ENCODE measurements around the gene ROS1. TPM values are rescaled to one million over a fixed set of nuclear protein-coding genes. Genes with fewer than 3 reads are reported as not detected.

The ROS1 gene
- total and polyA plus RNA-seq, 2 donors (not counting 3 experiments of a cell fraction or from before 2014, with no cell fraction given), result not detected

DNA sequence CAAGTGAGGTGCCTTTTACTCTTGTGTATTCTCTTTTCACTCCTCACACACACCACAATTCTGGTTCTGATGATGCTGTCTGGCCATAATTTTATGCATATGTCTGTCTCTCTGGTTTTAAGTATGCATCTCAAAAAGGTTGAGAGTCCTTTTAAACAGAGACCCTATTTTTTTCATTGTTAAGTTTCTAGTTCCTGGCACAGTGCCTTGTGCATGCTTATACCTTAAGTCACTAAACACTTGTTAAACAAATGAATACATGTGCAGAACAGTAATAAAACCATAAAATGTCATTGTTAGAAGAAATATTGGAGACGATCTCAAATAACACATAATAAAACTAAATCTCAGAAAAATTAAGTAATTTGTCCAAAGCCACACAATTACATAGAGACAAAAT lies 7.9 kb downstream of the ROS1 start:
- Histone ChIP-seq H3K36me3 (ENCODE audit: control insufficient read depth in 2 of 2, extremely low read depth in 1 of 2, insufficient read depth in 2 of 2, low read length in 2 of 2) (no peaks in the 10 kb centered on the region), H3K9ac (replicated peaks; ENCODE audit: extremely low read depth, insufficient read depth, low read length) (no peak overlapping the region), H3K4me3 (replicated peaks in 1 of 3; ENCODE audit: insufficient read depth in 1 of 3, low read depth in 1 of 3, low read length in 3 of 3) (no peak overlapping the region), H3K9me1 (replicated peaks; ENCODE audit: control insufficient read depth, extremely low read depth, insufficient read depth, low read length) (no peaks in the 10 kb centered on the region), H2AFZ (ENCODE audit: low read depth, low read length) (no peak overlapping the region), H3K27me3 (ENCODE audit: control insufficient read depth in 2 of 2, insufficient read depth in 2 of 2, low read length in 2 of 2) (peaks cover 0 to 7% of the 10 kb centered on the region in 2 experiments), H3K4me1 (ENCODE audit: control insufficient read depth, extremely low read depth, insufficient read depth, low read length) (no peaks in the 10 kb centered on the region), H3K4me2 (ENCODE audit: insufficient read depth, low read length) (no peak overlapping the region), H3K9me3 (replicated peaks; ENCODE audit: control insufficient read depth, insufficient read depth, low read length) (no peaks in the 10 kb centered on the region), H3K27ac (ENCODE audit: insufficient read depth, low read depth, low read length) (no peak overlapping the region), H3K79me2 (ENCODE audit: control insufficient read depth, insufficient read depth, low read length) (no peaks in the 10 kb centered on the region), H4K20me1 (replicated peaks; ENCODE audit: control insufficient read depth, extremely low read depth, insufficient read depth, low read length) (no peaks in the 10 kb centered on the region)
- ChIA-PET CTCF (no interaction called here), POLR2A (no interaction called here)
- no peak for TF ChIP-seq EZH2 (IDR thresholded peaks at IDR 0.05; ENCODE audit: borderline replicate concordance, low read depth, low read length, severe bottlenecking)
- TF ChIP-seq, protein P1, sequence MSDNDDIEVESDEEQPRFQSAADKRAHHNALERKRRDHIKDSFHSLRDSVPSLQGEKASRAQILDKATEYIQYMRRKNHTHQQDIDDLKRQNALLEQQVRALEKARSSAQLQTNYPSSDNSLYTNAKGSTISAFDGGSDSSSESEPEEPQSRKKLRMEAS (IDR thresholded peaks at IDR 0.05; ENCODE audit: insufficient read depth, insufficient read length), result no peak
- TF ChIP-seq MYC (IDR thresholded peaks at IDR 0.05; ENCODE audit: low read depth, low read length), result no peak
- TF ChIP-seq, protein P2, sequence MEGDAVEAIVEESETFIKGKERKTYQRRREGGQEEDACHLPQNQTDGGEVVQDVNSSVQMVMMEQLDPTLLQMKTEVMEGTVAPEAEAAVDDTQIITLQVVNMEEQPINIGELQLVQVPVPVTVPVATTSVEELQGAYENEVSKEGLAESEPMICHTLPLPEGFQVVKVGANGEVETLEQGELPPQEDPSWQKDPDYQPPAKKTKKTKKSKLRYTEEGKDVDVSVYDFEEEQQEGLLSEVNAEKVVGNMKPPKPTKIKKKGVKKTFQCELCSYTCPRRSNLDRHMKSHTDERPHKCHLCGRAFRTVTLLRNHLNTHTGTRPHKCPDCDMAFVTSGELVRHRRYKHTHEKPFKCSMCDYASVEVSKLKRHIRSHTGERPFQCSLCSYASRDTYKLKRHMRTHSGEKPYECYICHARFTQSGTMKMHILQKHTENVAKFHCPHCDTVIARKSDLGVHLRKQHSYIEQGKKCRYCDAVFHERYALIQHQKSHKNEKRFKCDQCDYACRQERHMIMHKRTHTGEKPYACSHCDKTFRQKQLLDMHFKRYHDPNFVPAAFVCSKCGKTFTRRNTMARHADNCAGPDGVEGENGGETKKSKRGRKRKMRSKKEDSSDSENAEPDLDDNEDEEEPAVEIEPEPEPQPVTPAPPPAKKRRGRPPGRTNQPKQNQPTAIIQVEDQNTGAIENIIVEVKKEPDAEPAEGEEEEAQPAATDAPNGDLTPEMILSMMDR (IDR thresholded peaks at IDR 0.05; ENCODE audit: extremely low read depth in 1 of 2, insufficient read depth in 1 of 2, low read depth in 1 of 2, low read length in 2 of 2), result no peak
- TF ChIP-seq POLR2AphosphoS5 (IDR thresholded peaks at IDR 0.05; ENCODE audit: insufficient read depth, low read depth, low read length), result no peak
- TF ChIP-seq JUN (IDR thresholded peaks at IDR 0.05; ENCODE audit: borderline replicate concordance, insufficient read depth, insufficient read length, low read depth), result no peak
- no peak for TF ChIP-seq FOS (IDR thresholded peaks at IDR 0.05; ENCODE audit: borderline replicate concordance, insufficient read depth, low read length)
- TF ChIP-seq POLR2A (IDR thresholded peaks at IDR 0.05; ENCODE audit: low read depth, low read length), result no peak
- TF ChIP-seq GATA2 (IDR thresholded peaks at IDR 0.05; ENCODE audit: insufficient read depth, insufficient read length, low read depth, low read length), result no peak
- intact Hi-C loops (cut with micrococcal nuclease) (no loop called here), dilution Hi-C loops (cut with MboI; ENCODE audit: extremely low pct_ligation_motif_present, low sequenced_read_pairs) (no loop called here)
- FAIRE-seq, result no peak
- DNase-seq (ENCODE audit: low read depth, low spot score), result no peak
- BruUV-seq (replicated peaks), result no TSS peak
